Kidney (tissue), 14 donors: Measurements from ENCODE around the gene DPM2. TPM values are rescaled to one million over a fixed set of nuclear protein-coding genes. Genes with fewer than 3 reads are reported as not detected.

Source experiments
- DNase-seq, 5 donors: peaks; one replicate each; pipeline ENCODE4 v3.0.0-alpha.2; 2013 to 2020
- FAIRE-seq: peaks from 2 replicates; lab custom pipeline; 2012; peaks lifted over from hg19 to GRCh38; lab: Jason Lieb, UNC
- H3K27ac ChIP-seq, 2 donors: one replicate each; pipeline ENCODE4 v1.7.0; 2013; ENCODE audit warnings: low read depth in 2 of 2, low read length in 2 of 2, inconsistent platforms in 1 of 2
- H3K27me3 ChIP-seq: one replicate; pipeline ENCODE4 v1.7.1; 2013; ENCODE audit warnings: low read length, inconsistent platforms; ENCODE audit not compliant: control insufficient read depth, insufficient read depth
- H3K36me3 ChIP-seq, 3 donors: one replicate each; pipeline versions ENCODE4 v1.7.0 to v1.7.1; 2013; ENCODE audit warnings: low read length in 3 of 3, control low read depth in 1 of 3, inconsistent platforms in 1 of 3; ENCODE audit not compliant: insufficient read depth in 3 of 3, control insufficient read depth in 2 of 3
- H3K4me1 ChIP-seq, 3 donors: one replicate each; pipeline versions ENCODE4 v1.7.0 to v1.7.1; 2013; ENCODE audit warnings: low read length in 3 of 3, inconsistent platforms in 1 of 3, low read depth in 1 of 3; ENCODE audit not compliant: control insufficient read depth in 2 of 3, insufficient read depth in 2 of 3
- H3K4me3 ChIP-seq, 3 donors: one replicate each; pipeline versions ENCODE4 v1.7.0 to v1.8.1; 2013; ENCODE audit warnings: low read length in 3 of 3, control low read depth in 1 of 3, inconsistent platforms in 1 of 3
- H3K9ac ChIP-seq, 3 donors: one replicate each; pipeline versions ENCODE4 v1.7.0 to v1.7.1; 2013; ENCODE audit warnings: low read length in 3 of 3, control low read depth in 1 of 3, inconsistent platforms in 1 of 3
- H3K9me3 ChIP-seq, 3 donors: one replicate each; pipeline versions ENCODE4 v1.7.0 to v1.7.1; 2013; ENCODE audit warnings: low read length in 3 of 3, control low read depth in 1 of 3, inconsistent platforms in 1 of 3; ENCODE audit not compliant: control insufficient read depth in 2 of 3, insufficient read depth in 1 of 3
- intact Hi-C: fragments of 100-400 bp; cut with DNase I; formaldehyde crosslinking; loops from one replicate; pipeline ENCODE4 v1.11.1; 2022
- polyA plus RNA-seq: library from polyadenylated mRNA; stranded (reverse); fragments of 350-450 nt; fragmentation: Illumina TruSeq; extraction: RNeasy Lipid Tissue Mini Kit (QIAGEN cat#74804); gene quantifications from one replicate; pipeline ENCODE4 v1.2.3, GENCODE V29; 2014; ENCODE audit warnings: low read depth, low replicate concordance; ENCODE audit not compliant: insufficient read depth
- total RNA-seq: library from RNA; stranded (reverse); fragmentation: NEBNext Ultra II Directional; extraction: Animal tissue kit (Norgen Biotek cat#: 25700); gene quantifications from one replicate; pipeline ENCODE4 v1.2.1, GENCODE V29; 2021
- TF ChIP-seq, protein P1 (sequence below): IDR thresholded peaks from 3 replicates; pipeline ENCODE4 v1.5.1; 2012; ENCODE audit warnings: mild to moderate bottlenecking, moderate library complexity, borderline replicate concordance; ENCODE audit not compliant: insufficient read depth; ENCODE audit errors: extremely low read depth
- donor health status: control.
- donor health status: control.
- donor health status: control.
- donor health status: control.
- donor health status: control.
- donor health status: DM: yes; HTN: yes; CAD: no.
- donor health status: Normal renal cell carcinoma (clear cell type).

The DPM2 gene
- total and polyA plus RNA-seq, 2 donors from 2014 or later, result 42.8 to 70.0 TPM

DNA sequence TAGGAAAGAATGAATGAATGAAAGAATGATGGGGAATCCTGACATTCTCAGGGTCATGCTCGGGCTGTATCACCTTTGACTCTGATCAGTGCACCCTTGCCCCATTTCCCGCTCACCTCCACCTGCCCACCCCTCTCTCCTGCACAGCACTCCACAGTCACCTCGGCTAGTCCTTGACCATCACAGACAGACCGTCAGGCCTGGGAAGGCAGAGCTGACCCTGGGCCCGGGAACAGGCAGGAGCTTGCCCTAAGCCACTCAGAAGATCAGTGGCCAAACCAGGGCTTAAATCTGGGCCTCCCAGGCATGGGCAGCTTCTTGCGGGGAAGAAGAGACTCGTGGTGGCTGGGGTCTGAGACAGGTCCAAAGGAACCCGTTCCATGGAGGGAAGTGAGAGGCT lies 41.8 kb downstream of the DPM2 start:
- Histone ChIP-seq H3K4me3 (no peak overlapping the region), H3K27ac (no peak overlapping the region), H3K36me3 (peaks cover 11 to 25% (median 23%) of the 10 kb centered on the region in 3 donors), H3K9me3 (peaks cover 0 to 6% (median 0%) of the 10 kb centered on the region in 3 donors), H3K9ac (no peak overlapping the region), H3K27me3 (no peaks in the 10 kb centered on the region), H3K4me1 (peaks cover 0 to 19% (median 7%) of the 10 kb centered on the region in 3 donors)
- DNase-seq, result peak in 1 of 5 donors; percentile 47
- TF ChIP-seq, protein P1, sequence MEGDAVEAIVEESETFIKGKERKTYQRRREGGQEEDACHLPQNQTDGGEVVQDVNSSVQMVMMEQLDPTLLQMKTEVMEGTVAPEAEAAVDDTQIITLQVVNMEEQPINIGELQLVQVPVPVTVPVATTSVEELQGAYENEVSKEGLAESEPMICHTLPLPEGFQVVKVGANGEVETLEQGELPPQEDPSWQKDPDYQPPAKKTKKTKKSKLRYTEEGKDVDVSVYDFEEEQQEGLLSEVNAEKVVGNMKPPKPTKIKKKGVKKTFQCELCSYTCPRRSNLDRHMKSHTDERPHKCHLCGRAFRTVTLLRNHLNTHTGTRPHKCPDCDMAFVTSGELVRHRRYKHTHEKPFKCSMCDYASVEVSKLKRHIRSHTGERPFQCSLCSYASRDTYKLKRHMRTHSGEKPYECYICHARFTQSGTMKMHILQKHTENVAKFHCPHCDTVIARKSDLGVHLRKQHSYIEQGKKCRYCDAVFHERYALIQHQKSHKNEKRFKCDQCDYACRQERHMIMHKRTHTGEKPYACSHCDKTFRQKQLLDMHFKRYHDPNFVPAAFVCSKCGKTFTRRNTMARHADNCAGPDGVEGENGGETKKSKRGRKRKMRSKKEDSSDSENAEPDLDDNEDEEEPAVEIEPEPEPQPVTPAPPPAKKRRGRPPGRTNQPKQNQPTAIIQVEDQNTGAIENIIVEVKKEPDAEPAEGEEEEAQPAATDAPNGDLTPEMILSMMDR, result no peak
- intact Hi-C loops, result no loop called here
- FAIRE-seq, result no peak

DNA sequence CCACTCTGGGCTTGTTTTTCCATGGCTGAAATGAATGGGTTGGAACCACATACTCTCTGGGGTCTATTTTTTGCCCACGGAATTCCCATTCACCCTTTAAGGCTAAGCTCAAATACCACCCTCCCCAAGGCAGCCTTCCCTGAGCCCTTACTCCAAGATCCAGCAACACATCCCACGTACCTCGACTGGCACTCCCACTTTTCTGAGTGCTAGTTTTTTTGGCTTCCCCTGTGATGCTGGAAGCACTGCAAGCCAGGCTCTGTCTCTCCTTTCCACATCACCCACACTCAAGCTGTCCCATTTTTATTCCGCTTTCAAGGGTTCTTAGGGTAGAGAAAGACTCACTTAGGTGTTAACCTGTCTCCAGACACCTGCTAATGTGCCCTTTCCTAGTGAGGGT lies 44.3 kb downstream of the DPM2 start:
- Histone ChIP-seq H3K9ac (no peak overlapping the region), H3K4me3 (no peak overlapping the region), H3K27ac (no peak overlapping the region), H3K4me1 (peaks cover 0 to 14% (median 4%) of the 10 kb centered on the region in 3 donors), H3K27me3 (no peaks in the 10 kb centered on the region), H3K36me3 (peaks cover 11 to 35% (median 34%) of the 10 kb centered on the region in 3 donors), H3K9me3 (peaks cover 0 to 6% (median 0%) of the 10 kb centered on the region in 3 donors)
- DNase-seq, result no peak
- TF ChIP-seq, protein P1, result no peak
- intact Hi-C loops, result no loop called here
- no peak for FAIRE-seq

DNA sequence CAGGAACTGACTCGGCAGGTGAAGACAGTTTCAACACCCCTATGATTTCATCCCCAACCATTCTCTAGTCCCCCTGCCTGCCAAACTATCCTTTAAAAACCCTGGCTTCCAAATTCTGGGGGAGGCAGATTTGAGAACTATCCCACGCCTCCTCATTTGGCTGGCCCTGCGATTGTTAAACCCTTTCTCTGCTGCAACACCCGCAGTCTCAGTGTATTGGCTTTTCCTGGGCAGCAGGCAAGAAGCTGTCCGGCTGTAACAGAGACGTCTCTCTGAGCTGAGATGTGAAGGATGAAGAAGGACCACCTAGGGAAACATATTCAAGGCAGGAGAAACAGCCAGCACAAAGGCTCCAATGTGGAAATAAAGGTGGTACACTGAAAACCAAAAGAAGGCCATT lies 44.8 kb downstream of the DPM2 start:
- Histone ChIP-seq H3K4me1 (peaks cover 0 to 13% (median 4%) of the 10 kb centered on the region in 3 donors), H3K36me3 (peaks cover 11 to 37% (median 34%) of the 10 kb centered on the region in 3 donors), H3K9ac (no peak overlapping the region), H3K4me3 (no peak overlapping the region), H3K27ac (no peak overlapping the region), H3K27me3 (no peaks in the 10 kb centered on the region), H3K9me3 (peaks cover 0 to 6% (median 0%) of the 10 kb centered on the region in 3 donors)
- intact Hi-C loops, result no loop called here
- TF ChIP-seq, protein P1, result no peak
- no peak for FAIRE-seq
- DNase-seq, result no peak

DNA sequence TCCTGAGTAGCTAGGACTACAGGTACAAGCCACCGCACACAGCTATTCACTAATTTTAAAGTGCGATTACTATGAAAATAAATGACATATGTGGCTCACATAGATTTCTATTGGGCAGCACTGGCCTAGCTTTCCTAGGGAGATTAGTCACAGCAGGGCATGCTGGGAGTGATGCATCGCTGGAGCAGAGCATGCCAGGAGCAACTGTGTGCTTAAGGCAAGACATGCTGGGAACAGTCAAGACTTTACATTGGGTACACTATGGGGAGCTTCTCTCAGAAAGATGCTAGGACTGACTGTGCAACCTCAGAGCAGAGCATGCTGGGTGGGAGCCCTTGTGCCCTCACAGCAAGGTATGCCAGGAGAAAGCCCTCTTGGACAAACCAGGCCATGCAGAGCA lies 47.6 kb downstream of the DPM2 start:
- H3K27me3 ChIP-seq, result no peaks in the 10 kb centered on the region
- FAIRE-seq (no peak), DNase-seq (no peak)
- TF ChIP-seq, protein P1, result no peak
- no peak overlapping the region for H3K4me3 ChIP-seq
- no peak overlapping the region for H3K27ac ChIP-seq
- intact Hi-C loops, result no loop called here
- peaks cover 0 to 6% (median 0%) of the 10 kb centered on the region in 3 donors for H3K9me3 ChIP-seq
- peaks cover 14 to 41% (median 39%) of the 10 kb centered on the region in 3 donors for H3K36me3 ChIP-seq
- no peak overlapping the region for H3K9ac ChIP-seq
- no peaks in the 10 kb centered on the region for H3K4me1 ChIP-seq
